OCI-LY3 (cell line): ENCODE results near the gene MAPKBP1.

Experiments used
- CTCF ChIP-seq: fragments of 200-600, 300-600 bp; sonication (generic); IDR thresholded peaks from 2 replicates; pipeline ENCODE4 v1.5.1; 2014; ENCODE audit warnings: antibody characterized with exemption, low read length, low read depth
- EZH2phosphoT487 ChIP-seq: fragments of 200-600 bp; shearing (Covaris generic); IDR thresholded peaks from 2 replicates; pipeline ENCODE4 v1.6.1; 2018; ENCODE audit warnings: antibody characterized with exemption, mixed run types, low read depth

- no peak for TF ChIP-seq CTCF
- TF ChIP-seq EZH2phosphoT487, result no peak
Observed at GRCh38 chr15:41790756-41791546, 16.7 kb downstream of the MAPKBP1 start.
